Astrocyte of the spinal cord (primary cell): ENCODE data around the gene GNAI3.

Source experiments
- DNase-seq: peaks from one replicate; pipeline ENCODE4 v3.0.0; 2011; ENCODE audit warnings: low read depth, low spot score
- H3K4me3 ChIP-seq: 2 replicates; pipeline ENCODE4 v1.5.1; 2011; ENCODE audit warnings: low read depth, mild to moderate bottlenecking, low read length, moderate library complexity
- in situ Hi-C: cut with HindIII; loops from 2 replicates; pipeline ENCODE4 v1.10.0; 2017; ENCODE audit warnings: low sequenced_read_pairs
- TF ChIP-seq, protein P1 (sequence below): IDR thresholded peaks from 2 replicates; pipeline ENCODE4 v1.5.1; 2012; ENCODE audit warnings: low read depth, mild to moderate bottlenecking, low read length, inconsistent platforms

The GNAI3 gene

DNA sequence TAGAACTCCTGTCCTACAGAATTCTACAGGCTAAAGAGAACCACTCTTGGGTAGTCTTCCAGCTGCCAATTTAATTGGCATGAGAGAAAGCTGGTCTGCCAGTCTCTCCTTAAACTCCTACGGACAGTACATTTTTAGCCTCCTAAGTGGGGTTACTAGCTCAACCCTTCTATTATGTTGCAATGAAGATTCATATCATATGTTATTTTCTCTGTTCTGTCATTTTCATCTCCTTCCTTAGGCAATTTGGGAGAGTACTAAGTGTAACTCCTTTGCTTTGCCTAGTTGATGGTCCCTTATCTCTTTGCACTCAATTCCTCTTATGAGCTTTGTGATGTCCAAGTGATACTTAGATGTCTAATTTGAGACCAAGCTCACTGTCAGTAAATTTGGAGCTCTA lies 57.0 kb downstream of the GNAI3 start:
- TF ChIP-seq, protein P1, sequence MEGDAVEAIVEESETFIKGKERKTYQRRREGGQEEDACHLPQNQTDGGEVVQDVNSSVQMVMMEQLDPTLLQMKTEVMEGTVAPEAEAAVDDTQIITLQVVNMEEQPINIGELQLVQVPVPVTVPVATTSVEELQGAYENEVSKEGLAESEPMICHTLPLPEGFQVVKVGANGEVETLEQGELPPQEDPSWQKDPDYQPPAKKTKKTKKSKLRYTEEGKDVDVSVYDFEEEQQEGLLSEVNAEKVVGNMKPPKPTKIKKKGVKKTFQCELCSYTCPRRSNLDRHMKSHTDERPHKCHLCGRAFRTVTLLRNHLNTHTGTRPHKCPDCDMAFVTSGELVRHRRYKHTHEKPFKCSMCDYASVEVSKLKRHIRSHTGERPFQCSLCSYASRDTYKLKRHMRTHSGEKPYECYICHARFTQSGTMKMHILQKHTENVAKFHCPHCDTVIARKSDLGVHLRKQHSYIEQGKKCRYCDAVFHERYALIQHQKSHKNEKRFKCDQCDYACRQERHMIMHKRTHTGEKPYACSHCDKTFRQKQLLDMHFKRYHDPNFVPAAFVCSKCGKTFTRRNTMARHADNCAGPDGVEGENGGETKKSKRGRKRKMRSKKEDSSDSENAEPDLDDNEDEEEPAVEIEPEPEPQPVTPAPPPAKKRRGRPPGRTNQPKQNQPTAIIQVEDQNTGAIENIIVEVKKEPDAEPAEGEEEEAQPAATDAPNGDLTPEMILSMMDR = no peak
- no peak for DNase-seq
- no peak overlapping the region for H3K4me3 ChIP-seq
- in situ Hi-C loops = no loop called here

- TF ChIP-seq, protein P1 = no peak
- in situ Hi-C loops = no loop called here
- peak; percentile 20 for DNase-seq
- no peak overlapping the region for H3K4me3 ChIP-seq
Observed at GRCh38 chr1:109609881-109610280, 61.5 kb downstream of the GNAI3 start.

DNA sequence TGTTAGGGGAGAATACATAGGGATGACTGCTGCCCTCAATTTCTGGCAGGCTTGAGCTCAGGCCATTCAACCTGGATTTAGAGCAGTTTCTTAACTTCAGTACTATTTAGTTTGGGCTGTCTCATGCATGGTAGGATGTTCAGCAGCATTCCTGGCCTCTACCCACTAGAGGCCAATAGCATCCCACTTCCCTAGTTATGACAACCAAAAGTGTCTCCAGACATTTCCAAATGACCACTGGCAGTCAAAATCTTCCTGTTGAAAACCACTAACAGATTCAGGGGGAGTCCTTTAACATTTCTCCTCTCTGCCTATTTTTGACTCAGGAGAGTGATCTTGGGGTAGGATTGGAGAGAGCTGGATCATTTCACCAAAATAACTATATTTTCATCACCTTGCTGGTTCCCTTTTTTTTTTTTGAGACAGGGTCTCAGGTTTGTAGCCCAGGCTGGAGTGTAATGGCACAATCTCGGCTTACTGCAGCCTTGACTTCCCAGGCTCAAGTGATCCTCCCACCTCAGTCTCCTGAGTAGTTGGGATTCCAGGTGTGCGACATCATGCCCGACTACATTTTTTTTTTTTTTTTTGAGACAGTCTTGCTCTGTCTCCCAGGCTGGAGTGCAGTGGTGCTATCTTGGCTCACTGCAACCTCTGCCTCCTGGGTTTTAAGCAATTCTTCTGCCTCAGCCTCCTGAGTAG lies 62.3 kb downstream of the GNAI3 start:
- peak; percentile 40 for DNase-seq
- in situ Hi-C loops = no loop called here
- H3K4me3 ChIP-seq = no peak overlapping the region
- TF ChIP-seq, protein P1 = no peak

DNA sequence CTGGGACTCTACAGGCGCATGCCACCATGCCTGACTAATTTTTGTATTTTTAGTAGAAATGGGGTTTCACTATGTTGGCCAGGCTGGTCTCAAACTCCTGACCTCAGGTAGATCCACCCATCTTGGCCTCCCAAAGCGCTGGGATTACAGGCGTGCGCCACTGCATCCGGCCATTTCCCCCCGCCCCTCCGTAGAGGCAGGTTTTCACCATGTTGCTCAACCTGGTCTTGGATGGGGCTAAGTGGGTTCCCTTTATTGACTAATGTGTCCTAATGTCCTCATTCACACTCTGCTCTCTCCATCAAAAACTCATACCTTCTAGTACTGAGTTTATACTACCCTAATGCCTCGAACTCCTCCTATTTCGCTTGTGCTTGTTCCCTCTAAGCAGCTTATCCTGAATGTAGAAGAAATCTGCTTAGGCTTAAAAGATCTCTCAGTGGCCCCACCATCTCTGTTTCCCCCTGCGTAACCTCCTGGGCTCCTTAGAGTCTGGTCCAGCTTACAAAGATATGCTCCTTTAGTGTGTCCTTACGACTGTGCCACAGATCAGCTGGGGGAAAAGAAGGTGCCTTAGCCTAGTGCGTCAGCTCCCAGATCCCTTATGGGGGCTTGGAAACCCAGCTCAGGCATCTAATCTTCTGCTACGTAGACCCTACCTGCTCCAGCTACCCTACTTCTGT lies 63.0 kb downstream of the GNAI3 start:
- no peak overlapping the region for H3K4me3 ChIP-seq
- in situ Hi-C loops = no loop called here
- no peak for DNase-seq
- TF ChIP-seq, protein P1 = no peak

GRCh38 chr1:109613361-109614147 lies 65.1 kb downstream of the GNAI3 start:
- peak; percentile 31 for DNase-seq
- in situ Hi-C loops = no loop called here
- no peak overlapping the region for H3K4me3 ChIP-seq
- TF ChIP-seq, protein P1 = no peak

DNA sequence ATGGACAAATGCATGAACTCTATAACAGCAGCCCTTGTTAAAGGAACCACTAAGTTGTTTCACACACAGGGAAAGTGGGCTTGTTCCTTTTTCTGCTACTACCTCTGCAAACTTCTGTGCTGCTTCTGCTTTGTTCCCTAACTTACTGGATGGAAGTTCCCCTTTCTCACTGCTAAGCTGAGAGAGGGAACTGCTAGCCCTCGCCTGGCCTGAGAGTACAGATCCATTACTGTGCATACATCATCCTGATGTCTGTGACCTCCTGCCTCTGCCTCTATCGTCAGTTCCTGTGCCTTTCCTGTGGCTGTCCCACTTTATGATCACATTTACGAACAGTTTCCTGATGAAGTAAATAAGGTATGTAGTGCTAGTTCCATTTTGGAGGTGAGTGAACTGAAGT lies 67.5 kb downstream of the GNAI3 start:
- no peak overlapping the region for H3K4me3 ChIP-seq
- DNase-seq = no peak
- in situ Hi-C loops = no loop called here

More for the DNA sequence above, 67.5 kb downstream of the GNAI3 start:
- TF ChIP-seq, protein P1 = no peak
